Renal pelvis (tissue), 4 donors: ENCODE measurements around the gene CSF2. TPM values are rescaled to one million over a fixed set of nuclear protein-coding genes. Genes with fewer than 3 reads are reported as not detected.
A peak's percentile ranks its signal among the peaks of the same experiment; 100 is the strongest.

Source experiments
- DNase-seq: peaks from one replicate; pipeline ENCODE4 v3.0.0-alpha.2; 2013
- polyA plus RNA-seq, 3 donors: library from polyadenylated mRNA; unstranded; fragments of 120-200 nt; gene quantifications; one replicate each; pipeline ENCODE4 v1.2.1, GENCODE V29; 2013; ENCODE audit not compliant: insufficient read length in 3 of 3

CSF2 gene
- polyA plus RNA-seq, 3 donors: not detected

DNA sequence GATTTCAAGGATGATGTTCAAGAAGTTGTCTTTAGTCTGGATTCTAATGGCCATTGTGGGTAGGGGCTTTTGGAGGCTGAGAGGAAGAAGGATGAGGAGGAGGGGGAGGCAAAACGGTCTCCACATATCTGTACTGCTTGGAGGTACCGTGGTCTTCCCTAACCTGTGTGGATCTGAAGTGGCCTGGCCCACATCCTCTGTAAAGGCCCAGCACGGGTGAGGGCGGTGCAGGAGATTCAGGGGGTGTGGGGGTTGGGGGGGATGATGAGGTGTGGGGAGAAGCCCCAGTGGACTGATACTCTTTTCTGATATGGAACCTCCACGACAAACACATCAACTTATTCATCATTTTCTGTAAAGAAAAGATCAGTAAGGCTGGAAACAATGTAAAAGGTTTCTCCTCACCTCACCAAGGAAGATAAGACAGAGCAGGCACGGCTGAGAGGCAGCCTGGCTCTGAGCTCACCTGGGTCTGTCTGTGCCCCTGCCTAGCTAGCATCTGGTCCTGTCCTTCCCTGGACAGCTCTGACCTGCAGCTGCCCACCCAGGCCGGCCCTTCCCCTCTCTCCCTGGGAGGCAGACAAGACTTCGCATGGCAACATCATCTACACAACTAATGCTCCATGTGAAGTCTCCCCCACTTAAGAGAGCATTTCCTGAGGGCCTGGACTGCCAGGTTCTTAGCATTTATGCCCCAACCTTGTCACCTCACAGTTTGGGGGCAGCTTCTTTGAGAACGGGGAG, 18.7 kb upstream of the CSF2 start:
- DNase-seq: no peak

DNA sequence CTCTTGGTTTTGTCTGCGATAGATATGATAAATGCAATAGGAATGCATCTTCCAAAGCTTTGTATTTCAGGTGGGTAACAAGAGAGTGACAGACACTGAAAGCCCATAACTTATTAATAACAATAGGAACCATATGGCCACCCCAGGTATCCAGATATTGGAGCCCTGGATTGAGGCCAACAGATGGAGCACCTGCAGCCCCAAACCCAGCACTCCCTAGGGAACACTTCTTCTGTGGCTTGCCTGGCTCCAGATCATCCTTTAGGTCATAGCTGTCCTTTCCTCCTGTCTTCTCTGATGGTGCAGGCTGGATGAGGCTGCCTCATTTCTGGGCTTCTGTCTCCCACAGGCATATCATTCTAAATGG, 18.2 kb upstream of the CSF2 start:
- DNase-seq: no peak

DNA sequence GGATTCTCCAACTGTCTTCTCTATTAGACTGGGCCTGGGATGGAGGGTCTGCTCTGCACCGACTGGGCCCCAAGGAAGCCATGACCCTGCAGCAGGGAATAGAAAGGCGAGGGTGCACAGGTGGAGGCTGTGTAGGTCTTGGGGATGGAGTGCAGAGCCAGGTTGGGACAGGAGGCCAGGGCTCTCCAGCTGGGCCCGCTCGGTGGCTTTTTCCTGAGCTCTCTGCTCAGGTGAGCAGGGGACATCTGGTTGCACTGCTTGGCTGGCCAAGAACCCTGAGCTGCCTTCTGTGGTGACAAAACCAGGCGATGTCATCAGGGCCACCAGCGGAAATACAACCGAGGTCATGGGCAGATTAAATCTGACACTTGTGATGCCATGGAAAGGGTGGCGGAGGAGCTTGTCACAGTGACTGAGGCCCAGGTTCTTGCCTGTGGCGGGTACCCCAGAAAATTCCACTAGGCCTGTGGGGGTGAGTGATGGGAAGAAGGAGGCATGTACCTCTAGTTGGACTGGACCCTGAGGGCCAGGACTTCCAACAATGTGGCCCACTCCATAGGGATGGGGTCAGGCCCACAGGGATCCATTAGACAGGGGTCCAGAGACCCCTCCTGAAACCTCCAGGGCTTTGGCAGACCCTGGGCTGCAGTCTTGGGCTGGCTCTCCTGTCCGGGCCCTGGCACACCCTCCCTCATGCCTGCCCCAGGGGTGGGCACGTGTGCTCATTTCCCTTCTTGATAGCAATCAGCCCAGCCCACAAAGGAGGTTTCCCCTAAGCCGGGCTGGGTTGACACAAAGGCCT, 17.6 kb upstream of the CSF2 start:
- DNase-seq: no peak

DNA sequence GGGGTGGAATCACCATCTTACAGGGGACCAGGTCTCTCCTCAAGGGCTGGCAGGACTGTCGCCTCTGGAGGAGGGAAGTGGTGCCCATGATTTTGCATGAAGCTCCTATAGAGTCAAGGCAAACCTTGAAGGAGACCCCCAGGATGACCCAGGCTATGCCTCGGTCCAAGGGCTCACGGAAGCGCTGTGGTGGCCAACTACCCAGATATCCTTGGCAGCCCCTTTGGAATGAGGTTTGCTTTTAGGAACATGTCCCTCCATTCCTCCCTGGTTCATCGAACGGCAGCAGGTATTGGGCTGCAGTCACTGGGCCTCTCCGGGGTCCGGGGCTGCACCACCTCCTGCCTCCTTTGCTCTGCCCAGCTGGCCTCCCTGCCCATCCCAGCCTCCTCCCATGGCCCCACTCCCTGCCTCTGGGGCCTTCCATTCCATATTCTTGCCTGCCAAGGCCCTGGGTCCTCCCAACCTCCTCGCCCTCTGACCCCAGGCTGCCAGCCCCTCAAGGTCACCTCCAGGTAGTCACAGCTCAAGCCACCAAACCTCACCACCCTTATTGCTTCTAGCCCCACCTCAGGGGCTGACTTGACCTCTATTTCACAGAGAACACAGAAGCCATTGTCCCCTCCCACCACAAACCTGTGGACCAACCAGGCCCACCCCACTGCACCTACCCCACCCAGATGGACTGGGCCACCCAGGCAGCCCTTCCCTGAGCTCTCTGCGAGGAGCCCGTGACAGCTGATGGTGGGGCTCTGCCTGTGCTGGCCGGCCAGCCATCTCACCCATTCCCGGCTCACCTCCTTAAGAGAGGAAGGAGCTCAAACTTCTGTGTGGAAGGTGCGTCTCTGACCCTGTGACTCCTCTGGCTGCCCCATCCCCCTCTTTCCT, 16.7 kb upstream of the CSF2 start:
- DNase-seq: no peak

DNA sequence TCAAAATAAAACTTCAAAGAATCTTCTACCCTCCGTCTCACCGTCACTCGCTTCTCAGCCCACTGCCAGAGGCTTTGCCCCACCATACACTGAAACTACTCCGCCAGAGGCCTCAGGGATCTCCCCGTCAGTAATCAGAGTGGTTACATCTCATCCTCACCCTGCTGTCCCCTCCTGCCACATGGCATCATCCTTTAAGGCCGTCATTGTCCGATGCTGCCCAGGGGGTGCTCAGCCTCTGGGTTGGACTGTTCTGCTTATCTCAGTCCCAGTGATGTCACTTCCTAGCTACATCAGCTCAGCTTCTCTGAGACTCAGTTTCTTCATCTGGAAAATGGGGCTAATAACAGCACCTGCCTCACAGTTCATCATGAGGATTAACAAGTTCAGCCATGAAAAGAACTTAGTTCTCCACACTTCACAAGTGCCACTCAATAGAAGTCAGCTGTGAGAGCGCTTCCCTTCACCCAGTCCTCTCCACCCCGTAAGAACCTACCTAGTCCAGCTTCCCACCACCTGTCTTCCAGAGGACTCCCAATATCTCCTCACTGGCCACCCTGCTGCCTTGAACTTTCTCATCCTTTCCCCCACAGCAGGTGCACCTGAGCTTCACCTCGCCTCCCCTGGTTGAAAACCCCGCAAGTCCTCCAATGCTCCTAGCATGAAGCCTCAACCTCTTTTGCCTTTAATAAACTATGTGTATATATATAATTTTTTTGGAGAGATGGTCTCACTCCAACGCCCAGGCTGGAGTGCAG, 15.9 kb upstream of the CSF2 start:
- no peak for DNase-seq

DNA sequence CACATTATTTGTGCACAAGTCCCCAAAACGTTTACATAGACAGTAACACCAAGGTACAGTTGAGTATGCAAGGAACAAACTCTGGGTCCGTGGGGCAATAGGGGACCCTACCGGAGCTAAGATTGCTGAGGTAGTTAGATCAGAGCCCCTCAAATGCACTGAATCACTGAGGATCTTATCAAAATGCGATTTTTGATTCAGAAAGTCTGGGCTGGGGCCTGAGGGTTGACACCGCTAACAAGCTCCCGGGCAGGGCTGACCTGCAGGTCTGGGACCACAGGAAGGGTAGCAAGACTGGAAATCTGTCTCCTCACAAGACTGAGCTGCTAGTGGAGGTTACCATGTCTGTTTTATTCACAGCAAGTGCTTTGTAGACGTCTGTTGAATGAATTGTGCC, 14.9 kb upstream of the CSF2 start:
- no peak for DNase-seq

DNA sequence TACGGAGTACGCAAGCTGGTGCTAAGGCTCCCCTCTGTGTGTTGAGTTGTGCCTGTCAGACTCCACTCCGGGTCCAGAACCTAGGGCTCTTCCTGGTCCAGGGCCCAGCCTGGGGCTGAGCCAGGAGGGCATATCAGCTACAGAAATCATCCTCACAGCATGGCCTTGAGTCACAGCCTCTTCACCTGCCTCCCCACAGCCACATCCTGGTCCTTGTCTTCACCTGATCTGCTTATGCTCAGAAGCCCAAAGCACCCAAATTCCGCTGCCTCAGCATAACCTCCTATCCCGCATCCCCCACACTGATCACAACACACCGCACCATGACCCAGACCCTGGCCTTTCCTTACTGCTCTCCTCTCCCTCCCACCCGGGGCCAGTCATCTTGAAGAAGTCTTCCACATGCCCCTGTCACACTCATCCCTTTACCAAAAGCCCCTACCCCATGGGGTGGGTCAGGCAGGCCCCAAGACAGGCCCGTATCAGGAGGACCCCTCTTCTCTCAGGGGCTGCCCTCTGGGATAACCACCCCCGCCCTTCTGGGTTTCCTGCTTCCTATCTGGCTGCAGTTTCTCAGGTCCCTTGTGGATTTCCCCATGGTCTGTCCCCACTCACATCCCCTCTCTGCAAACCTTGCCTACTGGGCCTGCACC, 14.4 kb upstream of the CSF2 start:
- DNase-seq: no peak

DNA sequence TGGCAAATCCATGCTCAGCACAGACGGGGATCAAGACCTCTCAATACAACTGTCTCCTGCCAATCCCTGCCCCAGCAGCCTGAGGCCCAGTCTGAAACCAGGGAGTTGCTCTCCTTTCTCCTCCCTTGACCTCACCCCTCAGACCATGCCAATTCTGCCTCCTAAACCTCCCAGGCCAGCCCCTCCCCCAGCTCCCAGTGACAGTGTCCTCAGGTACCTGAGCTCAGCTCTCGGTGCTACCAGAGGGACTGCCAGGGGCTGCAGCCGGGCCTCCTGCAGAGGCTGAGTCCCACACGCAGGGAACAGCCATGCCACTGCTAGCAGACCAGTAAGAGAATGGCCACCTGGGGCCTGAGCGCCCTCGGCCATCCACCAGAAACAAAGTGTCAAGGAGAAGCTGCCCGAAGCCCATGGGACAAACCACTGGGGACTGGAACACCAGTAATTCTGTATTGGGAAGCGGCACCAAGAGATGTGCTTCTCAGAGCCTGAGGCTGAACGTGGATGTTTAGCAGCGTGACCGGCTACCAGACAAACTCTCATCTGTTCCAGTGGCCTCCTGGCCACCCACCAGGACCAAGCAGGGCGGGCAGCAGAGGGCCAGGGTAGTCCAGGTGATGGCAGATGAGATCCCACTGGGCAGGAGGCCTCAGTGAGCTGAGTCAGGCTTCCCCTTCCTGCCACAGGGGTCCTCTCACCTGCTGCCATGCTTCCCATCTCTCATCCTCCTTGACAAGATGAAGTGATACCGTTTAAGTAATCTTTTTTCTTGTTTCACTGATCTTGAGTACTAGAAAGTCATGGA, 13.7 kb upstream of the CSF2 start:
- DNase-seq: no peak

DNA sequence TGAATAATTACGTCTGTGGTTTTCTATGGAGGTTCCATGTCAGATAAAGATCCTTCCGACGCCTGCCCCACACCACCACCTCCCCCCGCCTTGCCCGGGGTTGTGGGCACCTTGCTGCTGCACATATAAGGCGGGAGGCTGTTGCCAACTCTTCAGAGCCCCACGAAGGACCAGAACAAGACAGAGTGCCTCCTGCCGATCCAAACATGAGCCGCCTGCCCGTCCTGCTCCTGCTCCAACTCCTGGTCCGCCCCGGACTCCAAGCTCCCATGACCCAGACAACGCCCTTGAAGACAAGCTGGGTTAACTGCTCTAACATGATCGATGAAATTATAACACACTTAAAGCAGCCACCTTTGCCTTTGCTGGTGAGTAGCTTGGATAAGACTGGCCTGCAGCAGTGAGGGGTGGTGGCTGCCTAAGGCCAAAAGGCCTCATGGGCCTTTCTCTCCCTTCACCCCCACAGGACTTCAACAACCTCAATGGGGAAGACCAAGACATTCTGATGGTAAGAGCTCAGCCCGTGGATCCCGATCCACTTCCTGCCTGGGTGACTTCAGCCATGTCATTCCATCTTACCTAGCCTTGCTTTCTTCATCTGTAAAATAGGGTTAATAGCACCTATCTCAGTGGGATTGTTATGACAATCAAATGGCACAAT, 13.0 kb upstream of the CSF2 start, which contains the start of gene IL3:
TSS of gene IL3 (plus strand) at position 155 of the 661 bp plus-strand sequence. CDS start at position 207, 52 bp downstream.
- DNase-seq: no peak

DNA sequence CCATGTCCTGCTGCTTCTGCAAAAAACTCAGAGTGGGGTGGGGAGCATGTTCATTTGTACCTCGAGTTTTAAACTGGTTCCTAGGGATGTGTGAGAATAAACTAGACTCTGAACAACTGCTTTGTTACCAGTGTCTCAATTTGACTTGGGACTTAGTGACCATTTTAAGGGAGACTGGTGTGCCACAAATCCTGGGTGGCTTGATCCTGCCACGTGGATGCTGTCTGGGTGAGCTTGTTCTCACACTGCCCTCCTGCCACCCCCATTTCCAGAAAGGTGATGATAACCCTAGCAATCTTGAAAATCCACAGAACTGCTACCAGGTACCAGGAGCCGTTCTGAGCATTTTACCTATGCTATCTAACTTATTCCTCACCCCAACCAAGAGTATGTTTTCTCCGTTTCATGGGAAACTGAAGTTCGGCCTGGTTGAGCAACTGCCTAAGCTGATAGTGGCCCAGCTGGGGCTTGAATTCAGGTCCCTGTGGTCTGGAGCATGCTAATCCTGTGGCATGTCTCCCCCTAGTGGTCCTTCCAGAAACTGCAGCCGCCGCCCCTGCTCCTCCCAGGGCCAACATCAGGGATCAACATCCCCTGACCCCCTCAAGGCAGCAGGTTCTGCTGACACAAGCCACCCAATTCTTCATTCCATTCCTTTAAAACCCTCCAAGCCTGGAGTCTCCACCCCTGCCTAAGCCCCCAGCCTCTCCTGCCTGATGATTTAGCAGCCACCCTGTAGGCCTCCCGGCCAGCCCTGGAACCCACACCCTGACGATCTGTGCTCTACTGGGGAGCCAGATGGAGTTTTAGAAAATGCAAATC, 10.3 kb upstream of the CSF2 start:
- peak; percentile 22 for DNase-seq

DNA sequence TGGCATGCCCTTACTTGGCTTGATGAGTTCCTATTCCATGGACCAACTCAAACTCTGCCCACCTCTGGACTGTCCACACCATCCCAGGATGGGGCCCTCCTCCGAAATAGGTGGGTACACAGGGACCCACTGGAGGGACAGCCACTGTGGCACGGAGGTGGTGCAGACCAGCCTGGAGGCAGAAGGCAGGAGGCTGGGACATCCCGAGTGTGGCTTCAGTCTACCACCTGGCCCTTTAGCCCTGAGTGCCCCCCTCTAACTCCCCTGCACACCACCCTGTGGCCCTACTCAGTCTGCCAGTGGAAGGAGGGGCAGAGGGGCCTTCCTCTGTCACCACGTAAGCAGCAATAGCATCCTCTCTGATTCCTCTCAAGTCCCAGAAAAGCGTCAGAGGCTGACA, 9.4 kb upstream of the CSF2 start:
- no peak for DNase-seq

DNA sequence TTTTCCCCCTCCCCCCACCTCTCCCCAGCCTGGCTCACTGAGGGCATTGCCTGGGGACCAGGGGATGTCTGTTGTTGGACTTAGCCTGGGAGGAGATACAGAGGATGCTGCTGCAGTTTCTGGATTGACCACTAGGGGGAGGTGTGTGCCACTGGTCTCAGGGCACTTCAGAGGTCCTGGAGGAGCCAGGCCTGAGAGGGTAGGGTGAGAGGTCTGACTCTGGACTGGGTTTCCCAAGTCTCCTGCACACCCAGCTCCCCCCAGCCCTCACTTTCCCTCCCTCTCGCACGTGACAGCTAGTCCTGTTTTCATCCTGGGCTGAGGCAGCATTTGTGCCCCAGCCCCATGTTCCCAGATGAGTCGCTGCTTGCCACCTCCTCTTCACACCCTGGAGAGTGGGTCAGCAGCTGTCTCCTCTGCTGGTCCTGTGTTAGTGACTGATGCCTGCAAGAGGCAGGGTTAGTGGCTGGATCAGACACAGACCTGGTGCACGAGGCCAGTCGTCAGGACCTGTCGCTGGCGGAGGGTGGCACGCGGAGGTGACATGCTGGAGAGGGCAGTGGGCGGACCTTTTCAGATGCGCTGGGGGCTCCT, 8.8 kb upstream of the CSF2 start:
- DNase-seq: peak; percentile 17

DNA sequence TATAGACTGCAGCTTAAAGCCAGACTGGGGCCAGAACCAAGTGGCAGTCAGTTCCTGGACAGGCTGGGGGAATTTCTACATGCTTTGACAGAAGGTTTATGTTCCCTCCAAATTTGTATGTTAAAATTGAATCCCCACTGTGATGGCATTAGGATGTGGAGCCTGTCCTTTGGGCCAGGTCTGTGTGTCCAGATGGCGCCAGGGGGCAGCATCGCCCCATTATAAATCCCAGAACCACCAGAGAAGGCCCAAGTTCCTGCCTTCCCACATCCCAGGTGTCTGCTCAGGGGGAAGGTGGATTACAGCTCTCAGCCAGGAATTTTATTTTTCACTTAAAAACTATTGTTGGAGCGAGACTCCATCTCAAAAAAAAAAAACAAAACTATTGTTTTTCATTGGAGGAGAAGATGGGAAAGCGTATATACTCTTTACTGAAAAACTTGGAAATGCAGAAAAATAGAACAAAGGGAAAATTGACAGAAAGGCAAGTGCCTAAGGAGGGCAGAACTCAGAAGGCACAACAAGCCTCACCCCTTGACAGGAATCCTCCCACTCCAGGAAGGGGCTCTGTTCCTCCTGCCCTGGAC, 8.1 kb upstream of the CSF2 start:
- DNase-seq: peak; percentile 29

DNA sequence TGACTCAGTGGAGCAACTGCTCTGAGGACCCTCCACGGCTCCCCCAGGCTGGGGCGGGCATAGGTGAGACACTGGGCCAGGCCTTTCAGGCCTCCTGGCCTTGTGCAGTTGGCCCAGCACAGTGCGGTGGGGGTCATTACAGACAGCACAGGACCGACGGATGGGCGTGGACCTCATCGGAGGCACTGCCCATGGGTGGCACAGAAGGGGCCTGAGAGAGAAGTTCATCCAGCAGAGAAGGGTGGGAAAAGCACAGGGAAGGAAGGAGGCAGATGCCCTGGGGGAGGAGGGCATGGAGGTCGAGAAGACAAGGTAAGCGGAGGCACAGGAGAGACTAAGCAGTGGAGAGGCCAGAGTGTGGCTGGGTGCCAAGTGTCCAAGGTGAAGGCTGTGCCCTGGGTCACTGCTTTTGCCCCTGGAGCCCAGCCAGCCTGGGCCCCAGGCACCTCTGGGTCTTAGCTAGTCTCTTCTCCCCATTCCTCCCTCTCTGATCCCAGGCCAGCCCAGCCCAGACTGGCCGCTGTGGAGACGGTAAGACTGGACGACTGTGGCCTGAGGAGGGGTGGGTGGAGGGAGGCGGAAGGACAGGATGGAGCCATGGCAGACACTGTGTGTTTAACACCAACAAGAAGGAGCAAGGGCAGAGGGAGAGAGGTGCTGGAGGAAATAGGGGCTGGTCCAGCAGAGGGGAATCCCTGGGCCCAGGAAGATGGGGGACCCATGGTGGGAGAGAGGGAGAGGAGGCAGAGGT, 7.5 kb upstream of the CSF2 start:
- DNase-seq: no peak

DNA sequence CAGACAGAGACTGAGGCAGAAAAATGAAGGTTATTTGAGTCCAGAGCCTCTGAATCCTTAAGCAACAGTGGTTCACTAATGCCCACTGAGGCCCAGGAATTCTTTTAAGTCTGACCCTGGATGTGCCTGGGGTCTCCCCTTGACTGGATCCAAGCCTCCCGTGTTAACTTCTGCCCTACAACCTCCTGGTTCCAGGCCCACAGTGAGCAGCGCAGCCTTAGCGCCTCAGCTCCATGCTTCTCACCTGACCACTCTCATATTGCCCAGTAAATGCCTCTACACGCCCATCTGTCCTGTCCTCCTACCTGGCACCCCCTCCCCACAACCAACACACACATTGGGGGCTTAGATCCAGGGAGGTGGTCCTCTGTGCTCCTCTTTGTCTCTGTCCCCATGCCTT, 6.7 kb upstream of the CSF2 start:
- DNase-seq: no peak

DNA sequence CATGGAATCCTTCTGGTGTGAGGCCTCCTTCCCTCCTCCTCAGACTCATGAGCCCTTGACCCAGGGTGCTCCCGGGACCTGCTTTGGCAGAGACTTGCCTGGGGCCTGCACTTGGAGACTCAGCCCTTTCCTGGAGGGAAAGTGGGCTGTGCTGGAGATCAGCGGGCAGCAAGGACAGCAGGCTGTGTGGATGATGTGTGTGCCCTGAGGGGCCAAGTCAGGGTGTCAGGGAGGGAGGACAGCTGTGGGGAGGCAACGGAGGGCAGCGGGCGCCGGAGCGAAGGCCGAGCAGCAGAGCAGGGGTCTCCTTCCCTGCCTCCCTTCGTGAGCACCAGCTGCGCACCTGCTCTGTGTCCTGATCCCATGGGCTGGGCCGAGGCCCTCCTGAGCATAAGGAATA, 6.1 kb upstream of the CSF2 start:
- DNase-seq: no peak
